SK-N-SH (cell line): ENCODE results near the gene IPO8. TPM values are rescaled to one million over a fixed set of nuclear protein-coding genes. Genes with fewer than 3 reads are reported as not detected.

Experiments
- CTCF ChIA-PET: fragments of 300-600, 350-600 bp; formaldehyde crosslinking; extraction: SDS; loops from one replicate; lab custom pipeline; 2021; lab: Yijun Ruan, JAX
- POLR2A ChIA-PET: fragments of 350-600 bp; sonication (Branson Sonifier 250); formaldehyde crosslinking; extraction: SDS; loops from one replicate; lab custom pipeline; 2020; ENCODE audit warnings: antibody characterized with exemption, inconsistent platforms; lab: Yijun Ruan, JAX
- DNase-seq: peaks from one replicate; pipeline ENCODE4 v3.0.0; 2012
- H2AFZ ChIP-seq: fragments of 200-600 bp; sonication (generic); 2 replicates; pipeline ENCODE4 v1.8.1; 2016; ENCODE audit warnings: antibody characterized with exemption, mild to moderate bottlenecking, low read depth
- H3F3A ChIP-seq: fragments of 200-600 bp; sonication (generic); replicated peaks from 2 replicates; pipeline ENCODE3; 2016; ENCODE audit warnings: antibody characterized with exemption, mild to moderate bottlenecking; ENCODE audit not compliant: insufficient read depth
- H3K27ac ChIP-seq, 2 experiments: fragments of 200-500 bp in 1 of 2; fragments of 200-600 bp in 1 of 2; sonication (Bioruptor generic) in 1 of 2; sonication (generic), shearing (Covaris generic) in 1 of 2; 2 replicates each; pipeline versions ENCODE4 v1.5.1 to v1.6.1; 2014 to 2016; ENCODE audit warnings: low read depth in 2 of 2, inconsistent platforms in 1 of 2, low read length in 1 of 2, mild to moderate bottlenecking in 1 of 2, mixed read lengths in 1 of 2
- H3K27me3 ChIP-seq: fragments of 200-600 bp; sonication (generic), shearing (Covaris generic); 2 replicates; pipeline ENCODE4 v1.6.1; 2016; ENCODE audit warnings: mixed run types; ENCODE audit not compliant: insufficient read depth
- H3K36me3 ChIP-seq, 2 experiments: fragments of 200-500 bp in 1 of 2; fragments of 200-600 bp in 1 of 2; sonication (Bioruptor generic) in 1 of 2; sonication (generic) in 1 of 2; replicated peaks in 1 of 2; 2 replicates each; pipeline versions ENCODE3 to v1.5.1; 2014 to 2016; ENCODE audit warnings: low read length in 1 of 2, mild to moderate bottlenecking in 1 of 2; ENCODE audit not compliant: insufficient read depth in 2 of 2, control insufficient read depth in 1 of 2
- H3K4me1 ChIP-seq, 2 experiments: fragments of 200-500 bp in 1 of 2; fragments of 200-600 bp in 1 of 2; sonication (Bioruptor generic) in 1 of 2; sonication (generic), shearing (Covaris generic) in 1 of 2; 2 replicates each; pipeline versions ENCODE4 v1.5.1 to v1.6.1; 2014 to 2016; ENCODE audit warnings: low read depth in 1 of 2, low read length in 1 of 2, mixed run types in 1 of 2; ENCODE audit not compliant: insufficient read depth in 2 of 2, control insufficient read depth in 1 of 2
- H3K4me2 ChIP-seq: fragments of 200-600 bp; sonication (generic), shearing (Covaris generic); 2 replicates; pipeline ENCODE4 v1.6.1; 2017; ENCODE audit warnings: mixed run types
- H3K4me3 ChIP-seq, 2 experiments: fragments of 200-500 bp in 1 of 2; fragments of 200-600 bp in 1 of 2; sonication (Bioruptor generic) in 1 of 2; sonication (generic), shearing (Covaris generic) in 1 of 2; 2 replicates each; pipeline versions ENCODE4 v1.5.1 to v1.8.1; 2014 to 2016; ENCODE audit warnings: low read depth in 2 of 2, inconsistent platforms in 1 of 2, low read length in 1 of 2, mild to moderate bottlenecking in 1 of 2, mixed read lengths in 1 of 2, moderate library complexity in 1 of 2
- H3K79me2 ChIP-seq: fragments of 200-600 bp; sonication (generic); 2 replicates; pipeline ENCODE4 v1.8.1; 2017; ENCODE audit warnings: mild to moderate bottlenecking; ENCODE audit not compliant: insufficient read depth
- H3K9ac ChIP-seq: fragments of 200-600 bp; sonication (generic); 2 replicates; pipeline ENCODE4 v1.6.1; 2017; ENCODE audit warnings: mixed run types
- H3K9me2 ChIP-seq: fragments of 200-600 bp; sonication (generic); 2 replicates; pipeline ENCODE4 v1.6.1; 2017; ENCODE audit warnings: mixed run types
- H3K9me3 ChIP-seq: fragments of 200-600 bp; sonication (generic); 2 replicates; pipeline ENCODE4 v1.6.1; 2017; ENCODE audit warnings: mixed run types, mild to moderate bottlenecking, moderate library complexity
- H4K20me1 ChIP-seq: fragments of 200-600 bp; sonication (generic); 2 replicates; pipeline ENCODE4 v1.6.1; 2017; ENCODE audit warnings: mild to moderate bottlenecking, mixed run types; ENCODE audit not compliant: insufficient read depth
- ELF1 ChIP-seq: IDR thresholded peaks from 2 replicates; pipeline ENCODE4 v1.4.0; 2012
- EP300 ChIP-seq, 2 experiments: IDR thresholded peaks; 2 replicates each; pipeline versions ENCODE4 v1.4.0 to v1.6.1; 2012; ENCODE audit warnings: borderline replicate concordance in 1 of 2, low read depth in 1 of 2, low read length in 1 of 2
- EZH2phosphoT487 ChIP-seq: fragments of 200-600 bp; sonication (generic); IDR thresholded peaks from 2 replicates; pipeline ENCODE4 v1.6.1; 2017; ENCODE audit warnings: low read depth, mixed run types, mild to moderate bottlenecking, antibody characterized with exemption, moderate library complexity, borderline replicate concordance
- FOSL2 ChIP-seq: IDR thresholded peaks from 2 replicates; pipeline ENCODE4 v1.4.0; 2012; ENCODE audit warnings: low read depth, mild to moderate bottlenecking, moderate library complexity, borderline replicate concordance
- GATA2 ChIP-seq: sonication (generic); formaldehyde crosslinking; IDR thresholded peaks from 2 replicates; pipeline ENCODE4 v1.5.0; 2020; ENCODE audit warnings: mild to moderate bottlenecking, missing genetic modification reagents
- JUND ChIP-seq: IDR thresholded peaks from 2 replicates; pipeline ENCODE4 v1.4.0; 2012
- MEF2A ChIP-seq: IDR thresholded peaks from 2 replicates; pipeline ENCODE4 v1.4.0; 2012; ENCODE audit warnings: low read depth, borderline replicate concordance
- NFIC ChIP-seq: IDR thresholded peaks from 2 replicates; pipeline ENCODE4 v1.4.0; 2012; ENCODE audit warnings: borderline replicate concordance
- NRF1 ChIP-seq: IDR thresholded peaks from 2 replicates; pipeline ENCODE4 v1.6.1; 2012; ENCODE audit warnings: low read depth, mild to moderate bottlenecking, low read length
- POLR2AphosphoS5 ChIP-seq: IDR thresholded peaks from 2 replicates; pipeline ENCODE4 v1.6.1; 2012; ENCODE audit warnings: low read depth, low read length
- RAD21 ChIP-seq: IDR thresholded peaks from 2 replicates; pipeline ENCODE4 v1.6.1; 2012; ENCODE audit warnings: mild to moderate bottlenecking, low read length
- RXRA ChIP-seq: IDR thresholded peaks from 2 replicates; pipeline ENCODE4 v1.4.0; 2012; ENCODE audit warnings: low read depth, mild to moderate bottlenecking, borderline replicate concordance
- SMC3 ChIP-seq: IDR thresholded peaks from 2 replicates; pipeline ENCODE4 v1.6.1; 2012; ENCODE audit warnings: low read depth, low read length, improper control_type of control experiment
- TAF1 ChIP-seq: IDR thresholded peaks from 2 replicates; pipeline ENCODE4 v1.6.1; 2012; ENCODE audit warnings: low read depth, mild to moderate bottlenecking, low read length, moderate library complexity, borderline replicate concordance
- TCF12 ChIP-seq: IDR thresholded peaks from 2 replicates; pipeline ENCODE4 v1.4.0; 2012
- YY1 ChIP-seq: IDR thresholded peaks from 2 replicates; pipeline ENCODE4 v1.4.0; 2012; ENCODE audit warnings: low read depth, mild to moderate bottlenecking
- WGBS: methylation state at CpG from one replicate; pipeline ENCODE4 v1.1.6; 2017; ENCODE audit warnings: low lambda C conversion rate; 5-methylcytosine and 5-hydroxymethylcytosine counted together
- polyA plus RNA-seq, 3 experiments: library from polyadenylated mRNA; depleted of rRNA; stranded (reverse); fragments of >200 nt; gene quantifications; 2 replicates each; pipeline ENCODE4 v1.2.3, GENCODE V29; 2012
- TF ChIP-seq, protein P1 (sequence below): IDR thresholded peaks from 2 replicates; pipeline ENCODE4 v1.4.0; 2012; ENCODE audit warnings: low read depth, borderline replicate concordance
- TF ChIP-seq, protein P2 (sequence below): fragments of 200-600 bp; sonication (generic); IDR thresholded peaks from 2 replicates; pipeline ENCODE4 v1.6.1; 2017; ENCODE audit warnings: antibody characterized with exemption, mild to moderate bottlenecking, moderate library complexity
- TF ChIP-seq, protein P3 (sequence below): IDR thresholded peaks from 2 replicates; pipeline ENCODE4 v1.4.0; 2012; ENCODE audit warnings: low read depth
- TF ChIP-seq, protein P4 (sequence below): IDR thresholded peaks from 2 replicates; pipeline ENCODE4 v1.4.0; 2012; ENCODE audit warnings: low read depth, borderline replicate concordance

The IPO8 gene
- polyA plus RNA-seq, 1 of the 3 experiments (the other 2 are of a cell fraction) = 5.8 TPM

DNA sequence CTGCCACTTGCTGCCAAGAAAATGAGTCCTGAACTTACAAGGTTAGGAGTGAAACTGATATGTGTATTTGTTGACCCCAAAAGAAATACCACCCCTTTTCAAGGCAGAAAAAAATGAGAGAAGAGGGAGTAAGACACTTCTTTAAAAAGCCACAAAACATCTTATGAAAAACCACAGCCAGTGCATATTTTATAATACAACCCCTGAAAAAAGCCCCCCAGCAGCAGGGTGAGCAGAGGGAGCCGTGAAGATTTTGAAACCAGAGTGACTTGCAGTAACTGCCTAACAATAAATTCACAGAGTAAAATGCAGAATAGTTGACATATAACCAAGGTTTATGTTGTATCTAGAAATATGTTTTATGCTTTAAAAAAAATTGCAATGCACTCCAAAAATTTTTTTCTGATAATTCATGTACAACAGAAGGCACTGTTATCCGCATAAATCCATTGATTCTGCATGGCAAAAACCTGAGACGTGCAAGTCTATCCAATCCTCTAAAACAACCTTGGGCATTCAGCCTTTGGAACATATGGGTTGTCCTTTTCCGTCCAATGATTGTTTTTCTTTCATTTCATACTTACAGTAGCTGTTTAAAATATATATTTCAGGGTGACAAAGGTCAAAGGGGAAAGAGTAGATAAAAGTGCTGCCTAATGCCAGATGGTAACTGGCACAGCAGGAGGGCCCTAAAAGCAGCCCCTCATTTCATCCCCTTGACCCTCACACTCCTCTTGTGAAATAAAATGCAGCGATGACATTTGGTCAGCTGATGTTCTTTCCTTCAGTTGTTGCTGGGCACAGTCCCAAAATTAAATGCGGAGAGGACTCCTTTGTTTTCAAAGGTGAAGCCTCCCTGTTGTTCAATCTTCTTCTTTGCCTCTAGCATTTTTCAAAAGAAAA, 65.3 kb downstream of the IPO8 start:
- no peak overlapping the region for H2AFZ ChIP-seq
- no peaks in the 10 kb centered on the region for H3F3A ChIP-seq
- H3K4me3 ChIP-seq = no peak overlapping the region
- no peaks in the 10 kb centered on the region for H3K9me3 ChIP-seq
- no peaks in the 10 kb centered on the region for H3K9me2 ChIP-seq
- no peak for DNase-seq
- POLR2A ChIA-PET = no interaction called here
- no peak overlapping the region for H3K4me2 ChIP-seq
- H3K79me2 ChIP-seq = no peaks in the 10 kb centered on the region
- peaks cover 41 to 69% of the 10 kb centered on the region in 2 experiments for H3K36me3 ChIP-seq
- H3K27me3 ChIP-seq = no peaks in the 10 kb centered on the region
- H3K9ac ChIP-seq = no peak overlapping the region
- no peaks in the 10 kb centered on the region for H4K20me1 ChIP-seq
- 93% methylated on average over 6 of the region's 6 CpGs for WGBS
- H3K4me1 ChIP-seq = no peaks in the 10 kb centered on the region
- no peak for TF ChIP-seq EP300 (IDR thresholded peaks at IDR 0.05; ENCODE audit: borderline replicate concordance in 1 of 2, low read depth in 1 of 2, low read length in 1 of 2)
- TF ChIP-seq, all 33 proteins: peak for 0
- CTCF ChIA-PET = no interaction called here
- H3K27ac ChIP-seq = no peak overlapping the region

DNA sequence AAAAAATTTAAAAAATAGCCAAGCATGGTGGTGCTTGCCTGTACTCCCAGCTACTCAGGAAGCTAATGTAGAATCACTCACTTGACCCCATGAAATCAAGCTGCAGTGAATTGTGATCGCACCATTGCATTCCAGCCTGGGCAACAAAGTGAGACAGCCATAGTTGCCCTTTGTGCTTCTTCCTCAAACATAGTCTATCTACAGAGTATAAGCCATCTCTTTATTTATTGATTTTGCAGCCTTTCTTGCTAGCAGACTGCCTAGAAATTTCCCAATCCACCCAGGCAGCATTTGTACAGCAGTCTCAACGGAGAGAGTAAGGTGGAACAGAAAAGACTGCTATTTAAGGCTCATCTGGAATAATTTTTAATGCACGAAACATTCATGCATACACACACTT, 68.8 kb downstream of the IPO8 start:
- no peaks in the 10 kb centered on the region for H3K79me2 ChIP-seq
- no peaks in the 10 kb centered on the region for H3K9me2 ChIP-seq
- no peaks in the 10 kb centered on the region for H3F3A ChIP-seq
- CTCF ChIA-PET = interaction anchor here (0.9 kb wide), 1 partner anchor 9 kb away, joined by 3 read pairs; no protein-coding TSS in a partner anchor
- no peaks in the 10 kb centered on the region for H3K27me3 ChIP-seq
- no peak overlapping the region for H3K4me3 ChIP-seq
- WGBS = 98% methylated on average over 3 of the region's 3 CpGs
- H2AFZ ChIP-seq = no peak overlapping the region
- peaks cover 35 to 41% of the 10 kb centered on the region in 2 experiments for H3K36me3 ChIP-seq
- POLR2A ChIA-PET = no interaction called here
- H3K9me3 ChIP-seq = no peaks in the 10 kb centered on the region
- TF ChIP-seq RXRA (no peak), NRF1 (no peak), ELF1 (no peak), FOSL2 (no peak), MEF2A (no peak), EZH2phosphoT487 (no peak), SMC3 (no peak), TCF12 (no peak), TAF1 (no peak), GATA2 (CRISPR knock-in tag) (no peak), YY1 (no peak), JUND (no peak), NFIC (no peak), RAD21 (no peak), POLR2AphosphoS5 (no peak)
- TF ChIP-seq, protein P1, sequence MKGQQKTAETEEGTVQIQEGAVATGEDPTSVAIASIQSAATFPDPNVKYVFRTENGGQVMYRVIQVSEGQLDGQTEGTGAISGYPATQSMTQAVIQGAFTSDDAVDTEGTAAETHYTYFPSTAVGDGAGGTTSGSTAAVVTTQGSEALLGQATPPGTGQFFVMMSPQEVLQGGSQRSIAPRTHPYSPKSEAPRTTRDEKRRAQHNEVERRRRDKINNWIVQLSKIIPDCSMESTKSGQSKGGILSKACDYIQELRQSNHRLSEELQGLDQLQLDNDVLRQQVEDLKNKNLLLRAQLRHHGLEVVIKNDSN = no peak
- TF ChIP-seq, protein P2, sequence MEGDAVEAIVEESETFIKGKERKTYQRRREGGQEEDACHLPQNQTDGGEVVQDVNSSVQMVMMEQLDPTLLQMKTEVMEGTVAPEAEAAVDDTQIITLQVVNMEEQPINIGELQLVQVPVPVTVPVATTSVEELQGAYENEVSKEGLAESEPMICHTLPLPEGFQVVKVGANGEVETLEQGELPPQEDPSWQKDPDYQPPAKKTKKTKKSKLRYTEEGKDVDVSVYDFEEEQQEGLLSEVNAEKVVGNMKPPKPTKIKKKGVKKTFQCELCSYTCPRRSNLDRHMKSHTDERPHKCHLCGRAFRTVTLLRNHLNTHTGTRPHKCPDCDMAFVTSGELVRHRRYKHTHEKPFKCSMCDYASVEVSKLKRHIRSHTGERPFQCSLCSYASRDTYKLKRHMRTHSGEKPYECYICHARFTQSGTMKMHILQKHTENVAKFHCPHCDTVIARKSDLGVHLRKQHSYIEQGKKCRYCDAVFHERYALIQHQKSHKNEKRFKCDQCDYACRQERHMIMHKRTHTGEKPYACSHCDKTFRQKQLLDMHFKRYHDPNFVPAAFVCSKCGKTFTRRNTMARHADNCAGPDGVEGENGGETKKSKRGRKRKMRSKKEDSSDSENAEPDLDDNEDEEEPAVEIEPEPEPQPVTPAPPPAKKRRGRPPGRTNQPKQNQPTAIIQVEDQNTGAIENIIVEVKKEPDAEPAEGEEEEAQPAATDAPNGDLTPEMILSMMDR = no peak
- TF ChIP-seq, protein P3, sequence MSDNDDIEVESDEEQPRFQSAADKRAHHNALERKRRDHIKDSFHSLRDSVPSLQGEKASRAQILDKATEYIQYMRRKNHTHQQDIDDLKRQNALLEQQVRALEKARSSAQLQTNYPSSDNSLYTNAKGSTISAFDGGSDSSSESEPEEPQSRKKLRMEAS = no peak
- TF ChIP-seq, protein P4, sequence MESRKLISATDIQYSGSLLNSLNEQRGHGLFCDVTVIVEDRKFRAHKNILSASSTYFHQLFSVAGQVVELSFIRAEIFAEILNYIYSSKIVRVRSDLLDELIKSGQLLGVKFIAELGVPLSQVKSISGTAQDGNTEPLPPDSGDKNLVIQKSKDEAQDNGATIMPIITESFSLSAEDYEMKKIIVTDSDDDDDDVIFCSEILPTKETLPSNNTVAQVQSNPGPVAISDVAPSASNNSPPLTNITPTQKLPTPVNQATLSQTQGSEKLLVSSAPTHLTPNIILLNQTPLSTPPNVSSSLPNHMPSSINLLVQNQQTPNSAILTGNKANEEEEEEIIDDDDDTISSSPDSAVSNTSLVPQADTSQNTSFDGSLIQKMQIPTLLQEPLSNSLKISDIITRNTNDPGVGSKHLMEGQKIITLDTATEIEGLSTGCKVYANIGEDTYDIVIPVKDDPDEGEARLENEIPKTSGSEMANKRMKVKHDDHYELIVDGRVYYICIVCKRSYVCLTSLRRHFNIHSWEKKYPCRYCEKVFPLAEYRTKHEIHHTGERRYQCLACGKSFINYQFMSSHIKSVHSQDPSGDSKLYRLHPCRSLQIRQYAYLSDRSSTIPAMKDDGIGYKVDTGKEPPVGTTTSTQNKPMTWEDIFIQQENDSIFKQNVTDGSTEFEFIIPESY = no peak
- TF ChIP-seq, all 33 proteins: peak for 0
- Histone ChIP-seq H3K4me2 (no peak overlapping the region), H3K9ac (no peak overlapping the region), H3K27ac (no peak overlapping the region), H4K20me1 (no peaks in the 10 kb centered on the region), H3K4me1 (no peaks in the 10 kb centered on the region)
- DNase-seq = no peak
